Right ventricle myocardium inferior (tissue), 1 donor: ENCODE data around the gene CD47. TPM values are rescaled to one million over a fixed set of nuclear protein-coding genes. Genes with fewer than 3 reads are reported as not detected.
A peak's percentile ranks its signal among the peaks of the same experiment; 100 is the strongest.

Experiments
- ATAC-seq: fragments of 200-7000 bp; cut with Tn5 transposase; one replicate; pipeline ENCODE4 v1.9.1; 2020; ENCODE audit warnings: mild to moderate bottlenecking, moderate library complexity
- DNase-seq: peaks from one replicate; pipeline ENCODE4 v3.0.0; 2021; ENCODE audit errors: missing footprints
- intact Hi-C: fragments of 100-400 bp; cut with DNase I; formaldehyde crosslinking; loops from one replicate; pipeline ENCODE4 v1.11.0; 2022
- long read RNA-seq: library from polyadenylated mRNA; unstranded; transcript quantifications from one replicate; pipeline ENCODE4 v2.0.0, GENCODE V29; 2021
- total RNA-seq: library from RNA; stranded (reverse); fragmentation: NEBNext Ultra II Directional; extraction: Animal tissue kit (Norgen Biotek cat#: 25700); gene quantifications from one replicate; pipeline ENCODE4 v1.2.1, GENCODE V29; 2021
- donor health status: DM: no; HTN: yes; CAD: no; lungs with severe emphysema.

CD47 gene
- total RNA-seq = 44.2 TPM
- long read RNA-seq, full-length matches to known transcripts = 26 of 32 reads
- long read RNA-seq, partial matches to known transcripts = 0 of 32 reads
- long read RNA-seq, other reads (novel, unspliced or antisense) = 6 of 32 reads

GRCh38 chr3:108090701-108091497 lies at the start of gene CD47:
Gene CD47, minus strand, starts transcription at chr3:108091031. Its CDS starts 123 bp downstream, at chr3:108090908.
- ATAC-seq (peak; percentile 96), DNase-seq (peak; percentile 99)
- intact Hi-C loops = loop anchor here (1.0 to 5.0 kb wide), 3 partner anchors 132 to 154 kb away; partner anchors contain the start of gene IFT57

DNA sequence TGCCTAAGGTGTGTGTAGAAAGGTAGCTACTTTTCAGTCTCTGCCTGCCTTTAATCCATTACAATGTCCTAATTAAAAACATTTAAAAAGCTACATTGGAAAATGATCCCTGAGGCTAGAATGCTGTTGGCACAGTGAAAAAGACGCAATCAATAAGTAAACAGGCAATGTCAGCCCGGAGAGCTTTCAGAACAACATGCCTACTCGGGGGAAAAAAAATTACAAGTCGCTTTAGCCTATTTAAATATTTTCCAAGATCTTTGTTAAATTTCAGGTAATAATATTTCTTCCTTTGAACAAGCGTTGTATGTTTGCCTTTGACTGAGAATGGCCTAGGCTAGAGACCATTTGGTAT lies 46.6 kb upstream of the CD47 start:
- DNase-seq (no peak), ATAC-seq (no peak)
- intact Hi-C loops = no loop called here

GRCh38 chr3:108136561-108137459 lies 46.0 kb upstream of the CD47 start:
- DNase-seq (no peak), ATAC-seq (no peak)
- intact Hi-C loops = no loop called here

GRCh38 chr3:108134555-108134880 lies 43.7 kb upstream of the CD47 start:
- DNase-seq (no peak), ATAC-seq (no peak)
- intact Hi-C loops = no loop called here

DNA sequence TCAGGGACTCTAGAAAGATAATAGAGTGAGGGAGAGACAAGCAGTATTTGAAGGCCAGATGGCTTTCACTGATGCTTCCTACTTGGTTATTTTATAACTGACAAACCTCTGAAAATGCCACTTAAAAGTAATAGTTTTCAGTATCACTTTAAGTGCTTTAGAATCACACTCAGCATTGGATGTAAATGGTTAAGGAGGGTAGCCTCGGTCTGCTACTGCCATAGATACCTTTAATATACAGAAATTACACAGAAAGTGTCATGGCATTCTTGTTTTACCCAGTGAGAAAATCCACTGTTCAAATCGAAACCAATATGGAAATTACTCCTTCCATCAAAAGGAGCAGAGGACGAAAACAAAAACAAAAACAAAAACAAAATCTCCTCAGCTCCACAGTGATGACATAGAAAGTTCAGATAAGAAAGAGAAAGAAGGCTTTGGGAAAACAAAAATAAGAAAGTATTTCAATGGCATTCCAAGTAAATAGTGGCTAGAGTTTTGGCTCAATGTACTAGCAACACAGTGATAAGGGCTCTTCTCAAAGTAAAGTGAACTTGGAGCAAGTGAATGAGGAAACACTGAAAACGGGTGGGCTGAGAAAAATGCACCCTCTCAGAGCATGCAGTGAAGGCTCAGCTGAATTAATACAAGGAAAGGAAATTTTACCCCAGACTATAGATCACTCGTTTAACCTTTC lies 43.2 kb upstream of the CD47 start:
- no peak for DNase-seq
- intact Hi-C loops = no loop called here
- no peak for ATAC-seq

GRCh38 chr3:108133048-108133369 lies 42.2 kb upstream of the CD47 start:
- intact Hi-C loops = no loop called here

DNA sequence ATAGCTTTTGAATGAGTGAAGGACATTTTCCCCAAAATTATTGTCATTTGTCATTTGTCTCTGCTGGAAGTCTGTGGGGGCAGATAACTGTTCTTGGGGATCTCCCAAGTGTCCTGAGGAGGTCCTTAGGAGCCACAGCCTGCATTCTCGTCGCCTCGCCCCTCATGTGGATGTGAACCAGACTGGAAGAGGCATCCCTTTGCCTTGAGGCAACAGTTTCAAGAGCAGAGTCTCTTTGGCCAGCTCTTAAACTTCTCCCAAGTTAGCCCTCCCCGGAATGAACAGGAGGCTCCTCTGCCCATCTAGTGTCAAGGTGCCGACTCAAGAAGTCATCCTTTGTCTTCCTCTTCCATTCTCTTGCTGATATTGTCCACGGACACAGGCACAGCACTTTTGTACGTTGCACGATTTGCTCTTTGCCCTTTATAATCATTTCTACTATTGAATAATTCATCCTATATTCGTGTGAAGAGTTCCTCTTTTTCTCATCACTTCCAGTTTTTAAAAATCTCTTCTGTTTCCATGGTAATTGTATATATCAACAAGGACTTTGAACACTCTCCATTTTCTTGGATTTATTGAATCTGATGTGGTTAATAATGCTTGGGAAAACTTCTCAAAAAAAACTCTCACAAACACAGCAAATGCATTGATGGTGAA lies 40.8 kb upstream of the CD47 start:
- intact Hi-C loops = no loop called here
- DNase-seq (no peak), ATAC-seq (no peak)

More at GRCh38 chr3:108133048-108133369, 42.2 kb upstream of the CD47 start:
- no peak for ATAC-seq
- no peak for DNase-seq

DNA sequence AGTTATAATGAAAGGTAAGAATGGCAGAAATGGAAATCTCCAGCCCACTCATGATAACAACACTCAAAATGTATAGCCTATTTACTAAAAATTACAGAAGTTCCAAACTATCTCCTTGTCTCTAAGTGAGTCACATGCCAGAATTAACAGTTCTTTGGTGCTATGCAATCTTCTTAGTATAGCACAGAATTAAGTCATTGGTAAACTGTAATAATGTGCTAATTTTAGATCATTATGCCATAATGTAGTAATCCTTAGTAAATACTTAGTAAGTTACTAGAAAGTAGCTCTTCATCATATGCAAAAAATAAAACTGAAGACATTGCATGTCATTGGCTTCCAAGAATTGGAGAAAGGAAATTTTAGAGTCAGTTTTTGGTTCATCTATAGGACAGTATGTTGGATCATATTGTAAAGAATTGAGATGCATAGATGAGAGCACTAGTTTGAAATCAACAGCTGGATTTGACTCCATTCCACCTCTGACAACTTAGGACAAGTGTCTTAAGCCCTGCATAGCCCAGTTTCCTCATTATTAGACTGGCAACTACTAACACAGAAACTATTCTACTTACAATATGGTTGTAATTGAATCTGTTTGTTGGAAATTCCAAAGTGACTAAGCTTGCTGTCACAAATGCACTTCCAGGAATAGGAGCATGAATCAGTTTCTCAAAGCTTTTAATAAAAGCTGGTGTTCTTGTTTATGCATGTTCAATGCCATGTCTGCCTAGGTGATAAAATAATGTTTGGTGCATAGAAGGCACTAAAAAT lies 40.1 kb upstream of the CD47 start:
- no peak for ATAC-seq
- no peak for DNase-seq
- intact Hi-C loops = no loop called here

DNA sequence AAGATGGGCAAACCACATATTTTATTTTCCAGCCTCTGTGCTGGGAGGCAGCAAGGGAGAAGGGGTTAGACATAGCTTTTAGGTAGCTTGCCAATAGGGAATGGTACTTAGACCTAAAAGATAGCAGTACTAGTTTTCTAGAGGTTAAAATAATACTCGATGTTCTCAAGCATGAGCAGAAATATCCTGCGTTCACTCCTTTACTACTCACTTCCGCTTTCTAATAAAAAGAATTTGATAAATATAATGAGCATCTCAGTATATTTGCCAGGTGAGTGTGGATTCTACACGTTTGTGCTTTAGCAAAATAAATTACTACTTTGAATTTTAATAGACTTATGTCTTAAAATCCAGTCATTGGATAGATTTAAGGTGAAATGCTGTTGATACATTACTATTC lies 39.4 kb upstream of the CD47 start:
- no peak for DNase-seq
- intact Hi-C loops = no loop called here
- no peak for ATAC-seq

- peak; percentile 16 for ATAC-seq
- intact Hi-C loops = no loop called here
- no peak for DNase-seq
These were observed 36.6 kb upstream of the CD47 start for GRCh38 chr3:108127301-108127988.

GRCh38 chr3:108126348-108126747 lies 35.5 kb upstream of the CD47 start:
- DNase-seq (no peak), ATAC-seq (no peak)
- intact Hi-C loops = no loop called here

GRCh38 chr3:108125550-108126071 lies 34.8 kb upstream of the CD47 start:
- intact Hi-C loops = no loop called here
- DNase-seq (no peak), ATAC-seq (no peak)

DNA sequence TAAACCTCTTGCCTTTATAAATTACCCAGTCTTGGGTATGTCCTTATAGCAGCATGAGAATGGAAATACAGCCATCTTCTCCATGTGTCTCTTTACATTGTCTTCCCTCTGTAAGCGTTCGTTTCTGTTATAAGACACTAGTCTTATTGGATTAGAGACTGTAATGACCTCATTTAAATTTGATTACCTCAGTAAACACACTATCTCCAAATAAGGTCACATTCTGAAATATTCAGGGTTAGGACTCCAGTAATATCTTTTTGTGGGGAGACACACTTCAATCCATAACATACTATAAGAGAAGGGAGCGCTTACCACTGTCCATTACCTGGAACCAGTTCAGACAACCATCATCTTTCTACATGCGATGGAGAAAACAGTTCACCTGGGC lies 34.3 kb upstream of the CD47 start:
- DNase-seq = no peak
- intact Hi-C loops = no loop called here
- ATAC-seq = no peak

GRCh38 chr3:108124337-108125152 lies 33.7 kb upstream of the CD47 start:
- ATAC-seq = no peak
- DNase-seq = no peak
- intact Hi-C loops = no loop called here

DNA sequence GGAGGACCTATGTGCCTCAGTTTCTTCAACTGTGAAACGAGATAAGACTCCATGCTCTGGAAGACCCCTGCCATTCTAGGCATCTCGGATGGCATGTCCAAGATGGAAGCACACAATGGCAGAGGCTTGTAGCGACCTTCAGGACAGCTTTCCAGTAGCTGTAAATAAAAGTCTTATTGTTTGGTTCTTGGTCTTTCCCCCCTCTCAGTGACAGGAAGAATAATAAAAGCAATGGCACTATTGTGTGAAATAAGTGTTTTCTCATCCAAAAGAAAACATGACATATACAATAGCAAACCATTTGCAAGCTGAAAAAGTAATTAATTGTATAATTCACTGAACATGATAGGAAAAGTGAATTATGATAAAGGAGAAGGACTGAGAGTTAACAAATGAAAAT lies 32.5 kb upstream of the CD47 start:
- DNase-seq = no peak
- no peak for ATAC-seq
- intact Hi-C loops = no loop called here

DNA sequence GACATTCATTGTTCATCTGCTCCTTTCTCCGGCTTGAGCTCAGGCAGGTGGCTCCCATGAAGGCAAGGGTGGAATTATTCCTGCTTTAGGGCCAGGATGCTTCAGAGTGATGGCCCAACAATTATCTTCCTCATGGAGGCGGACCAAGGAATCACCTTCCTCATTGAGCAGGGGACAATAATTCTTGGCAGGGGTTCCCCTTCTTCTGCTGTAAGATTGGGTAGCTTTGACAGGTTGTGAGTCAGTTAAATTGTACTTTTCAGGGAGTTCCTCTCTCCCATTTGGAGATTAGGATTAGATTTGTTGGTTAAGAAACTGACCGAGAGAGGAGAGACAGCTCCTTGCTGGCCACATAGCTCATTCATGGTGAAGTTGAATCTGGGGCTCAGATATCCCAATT lies 31.4 kb upstream of the CD47 start:
- DNase-seq (no peak), ATAC-seq (no peak)
- intact Hi-C loops = no loop called here
